Stimulated activated CD4-positive, alpha-beta T cell treated with anti-CD3 and anti-CD28 coated beads, TNF-alpha, amount 100 ng/mL, for 1 hour (primary cell): ENCODE results near the gene NT5DC4.
A peak's percentile ranks its signal among the peaks of the same experiment; 100 is the strongest.

Experiments used
- DNase-seq, 3 donors: peaks; one replicate each; pipeline ENCODE4 v3.0.0-alpha.2; 2020; ENCODE audit warnings: low read depth in 3 of 3, low spot score in 1 of 3

The NT5DC4 gene

DNA sequence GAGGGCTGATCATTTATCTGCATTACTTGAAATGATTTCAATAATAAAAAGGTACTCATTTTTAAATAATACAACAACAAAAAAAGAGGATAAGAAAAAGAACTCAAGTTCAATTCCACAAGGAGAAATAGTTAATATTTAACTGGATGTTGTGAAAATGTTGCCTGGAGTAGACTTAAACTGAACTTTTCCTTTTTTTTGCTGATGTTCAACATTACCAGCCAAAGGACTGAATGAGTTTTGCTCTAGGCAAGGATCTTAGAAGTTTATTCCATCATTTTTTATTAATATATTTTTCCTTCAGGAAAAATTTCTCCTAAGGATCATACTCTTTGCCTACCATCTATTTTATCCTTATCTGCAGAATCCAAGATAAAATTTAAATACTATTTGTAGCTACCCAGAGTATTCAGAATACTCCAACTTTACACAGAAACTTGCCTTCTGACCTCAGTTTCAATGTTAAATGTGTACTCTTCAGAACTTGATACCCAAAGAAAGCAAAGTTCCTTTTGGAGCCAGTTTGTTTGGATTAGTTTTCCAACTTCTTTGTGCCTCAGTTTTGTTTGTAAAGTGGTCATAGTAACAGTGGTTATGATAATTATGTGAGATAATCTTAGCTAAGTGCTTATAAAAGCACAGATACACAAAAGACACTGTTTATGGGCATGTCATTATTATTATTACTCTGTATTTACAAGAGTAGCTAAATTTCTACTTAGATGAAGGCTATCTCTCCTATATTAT lies 30.8 kb downstream of the NT5DC4 start:
- DNase-seq = no peak

- DNase-seq = no peak
Observed at GRCh38 chr2:112752667-112753066, 31.8 kb downstream of the NT5DC4 start.

- no peak for DNase-seq
Observed at GRCh38 chr2:112754564-112754963, 33.7 kb downstream of the NT5DC4 start.

- DNase-seq = no peak
Observed at GRCh38 chr2:112755444-112755843, 34.6 kb downstream of the NT5DC4 start.

DNA sequence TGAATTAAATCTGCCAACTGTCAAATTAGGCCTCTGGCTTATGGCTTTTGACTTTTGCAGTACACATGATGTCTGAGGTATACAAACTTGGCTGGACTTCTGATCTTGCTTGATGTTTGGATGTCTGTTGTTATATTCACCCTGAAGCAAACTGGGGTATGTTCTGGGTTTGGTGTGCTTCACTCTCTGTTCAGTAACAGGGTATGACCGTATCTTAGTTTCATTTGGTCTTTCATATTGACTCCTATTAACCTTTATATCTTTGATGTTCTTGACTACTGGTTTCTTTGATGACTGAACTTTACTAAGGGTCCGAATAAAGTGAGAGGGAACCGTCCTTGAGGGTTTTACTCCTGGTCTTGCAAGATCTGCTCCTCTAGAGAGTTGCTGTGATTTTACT lies 35.4 kb downstream of the NT5DC4 start:
- DNase-seq = no peak

DNA sequence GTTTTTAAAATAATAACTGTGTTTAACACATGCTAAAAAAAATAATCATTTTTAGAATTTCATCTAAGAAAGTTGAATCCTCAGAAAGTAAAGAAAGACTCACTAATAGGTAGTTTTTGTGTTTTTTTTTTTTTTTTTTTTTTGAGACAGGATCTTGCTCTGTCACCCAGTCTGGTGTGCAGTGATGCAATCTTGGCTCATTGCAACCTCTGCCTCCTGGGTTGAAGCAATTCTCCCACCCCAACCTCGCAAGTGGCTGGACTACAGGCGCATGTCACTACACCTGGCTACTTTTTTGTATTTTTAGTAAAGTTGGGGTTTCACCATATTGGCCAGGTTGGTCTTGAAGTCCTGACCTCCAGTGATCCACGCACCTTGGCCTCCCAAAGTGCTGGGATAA lies 36.4 kb downstream of the NT5DC4 start:
- no peak for DNase-seq

- no peak for DNase-seq
Observed at GRCh38 chr2:112758711-112759110, 37.9 kb downstream of the NT5DC4 start.

GRCh38 chr2:112760149-112760548 lies 39.3 kb downstream of the NT5DC4 start:
- no peak for DNase-seq

GRCh38 chr2:112762276-112762675 lies 41.5 kb downstream of the NT5DC4 start:
- DNase-seq = no peak

DNA sequence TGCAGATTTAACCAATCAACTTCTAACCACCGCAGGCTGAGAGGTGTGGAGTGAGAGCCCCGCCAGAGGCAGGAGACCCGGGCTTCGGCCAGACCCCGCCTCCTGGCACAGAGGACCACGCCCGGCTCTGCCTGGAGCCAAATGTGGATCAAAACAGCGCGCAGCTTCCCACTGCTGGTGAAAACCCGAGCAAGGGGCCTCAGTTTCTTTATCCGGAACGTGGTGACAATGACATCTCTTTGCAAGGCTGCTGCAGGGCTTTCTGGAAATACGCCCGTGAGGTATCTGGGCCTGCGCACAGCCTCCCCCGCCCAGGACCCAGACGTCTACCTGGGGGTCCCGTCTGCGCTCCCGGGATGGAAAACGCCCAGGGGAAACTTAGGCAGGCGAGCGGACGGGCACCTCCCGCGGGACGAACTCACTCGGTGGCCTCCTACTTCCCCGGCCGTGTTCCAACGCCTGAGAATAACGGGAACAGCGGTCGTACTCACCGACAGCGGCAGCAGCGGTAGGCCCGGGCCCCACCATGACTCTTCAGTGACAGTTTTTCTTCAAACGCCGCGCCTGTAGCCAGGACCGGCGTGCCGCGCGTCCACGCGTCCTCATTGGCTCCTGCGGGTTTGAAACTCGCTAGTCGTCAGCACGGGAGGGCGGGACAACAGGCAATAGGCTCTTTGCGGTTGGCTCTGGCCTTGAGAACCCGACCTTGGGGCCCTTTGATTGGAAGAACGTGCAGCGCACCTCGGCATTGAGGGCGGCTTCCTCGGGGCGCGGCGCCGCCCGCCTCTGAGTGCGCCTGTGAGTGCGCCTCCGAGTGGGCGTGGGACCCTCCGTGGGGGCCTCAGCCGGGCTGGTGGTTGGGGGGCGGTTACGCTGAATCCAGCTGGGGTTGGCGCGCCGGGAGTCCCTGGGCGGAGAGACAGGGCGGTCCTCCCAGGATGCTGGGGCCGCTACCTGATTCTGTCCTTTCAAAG lies 43.5 kb downstream of the NT5DC4 start, which contains the start of gene CKAP2L:
TSS of gene CKAP2L (minus strand) at position 539 of the 974 bp plus-strand sequence. CDS start at position 528, 11 bp downstream.
- DNase-seq = peak; percentile 82 to 85 (median 83)

DNA sequence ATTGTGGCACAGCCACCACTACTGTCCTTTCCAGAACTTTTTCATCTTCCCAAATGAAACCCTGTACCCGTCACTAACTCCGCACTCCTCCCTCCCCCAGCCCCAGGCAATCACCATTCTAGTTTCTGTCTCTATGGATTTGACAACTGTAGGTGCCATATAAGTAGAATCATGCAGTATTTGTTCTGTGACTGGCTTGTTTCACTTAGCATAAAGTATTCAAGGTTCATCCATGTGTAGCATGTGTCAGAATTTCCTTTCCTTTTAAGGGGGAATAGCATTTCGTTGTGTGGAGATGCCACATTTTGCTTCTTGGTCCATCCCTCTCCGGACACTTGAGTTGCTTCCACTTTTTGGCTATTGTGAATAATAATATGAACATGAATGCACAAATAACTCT lies 44.4 kb downstream of the NT5DC4 start:
- DNase-seq = no peak

GRCh38 chr2:112767693-112768330 lies 47.0 kb downstream of the NT5DC4 start:
- no peak for DNase-seq

- no peak for DNase-seq
Observed at GRCh38 chr2:112768432-112768831, 47.6 kb downstream of the NT5DC4 start.

DNA sequence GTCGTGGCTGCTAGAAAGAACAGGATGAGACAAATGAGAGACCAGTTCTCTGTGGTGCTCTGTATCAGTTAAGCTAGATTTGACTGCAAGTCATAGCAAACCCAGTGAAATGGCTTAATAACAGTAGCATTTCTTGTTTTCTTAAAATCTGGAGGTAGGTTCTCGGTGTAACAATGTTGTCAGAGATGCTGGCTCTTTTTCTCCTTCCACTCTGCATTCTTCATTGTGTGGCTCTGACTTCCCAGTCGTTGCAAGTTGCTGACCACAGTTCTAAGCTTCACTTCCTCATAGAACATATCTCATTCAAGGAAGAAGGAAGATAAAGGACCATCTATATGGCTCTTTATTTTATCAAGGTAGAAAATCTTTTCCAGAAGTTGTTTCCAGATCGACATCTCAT lies 51.5 kb downstream of the NT5DC4 start:
- DNase-seq = no peak

- no peak for DNase-seq
Observed at GRCh38 chr2:112772911-112773475, 52.2 kb downstream of the NT5DC4 start.

DNA sequence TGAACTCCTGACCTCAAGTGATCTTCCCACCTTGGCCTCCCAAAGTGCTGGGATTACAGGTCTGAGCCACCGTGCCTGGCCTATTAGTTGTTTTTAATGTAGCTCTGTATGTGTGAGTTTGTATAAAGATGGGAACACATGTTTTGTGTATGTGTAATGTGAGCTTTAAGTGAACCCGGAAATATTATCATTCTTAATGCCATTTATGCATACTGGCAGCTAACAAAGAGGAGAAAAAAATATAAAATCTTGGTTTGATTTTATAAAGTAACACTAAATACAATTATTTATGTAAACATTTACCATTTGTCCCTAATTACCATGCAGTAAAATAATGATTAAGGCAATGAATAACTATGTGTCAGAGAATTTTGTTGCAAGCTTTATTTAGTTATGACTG lies 52.7 kb downstream of the NT5DC4 start:
- DNase-seq = no peak

- DNase-seq = no peak
Observed at GRCh38 chr2:112774536-112775285, 53.9 kb downstream of the NT5DC4 start.

DNA sequence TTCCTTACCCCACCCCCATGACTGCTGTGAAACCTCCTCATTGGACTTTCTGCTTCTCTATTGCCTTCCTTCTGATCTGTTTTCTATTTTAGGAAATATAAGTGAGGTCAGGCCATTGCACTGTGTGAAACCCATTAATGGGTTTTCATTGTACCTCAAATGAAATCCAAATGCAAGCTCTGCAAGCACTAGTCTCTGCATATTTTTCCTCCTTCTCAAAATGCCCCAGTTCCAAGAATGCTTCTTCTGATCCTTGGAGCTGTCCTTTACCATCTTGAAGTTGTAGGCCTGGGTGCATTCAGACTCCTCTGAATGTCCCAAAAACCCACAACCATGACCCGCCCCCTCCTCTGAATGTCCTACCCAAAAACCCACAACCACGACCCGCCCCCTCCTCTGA lies 55.3 kb downstream of the NT5DC4 start:
- no peak for DNase-seq

DNA sequence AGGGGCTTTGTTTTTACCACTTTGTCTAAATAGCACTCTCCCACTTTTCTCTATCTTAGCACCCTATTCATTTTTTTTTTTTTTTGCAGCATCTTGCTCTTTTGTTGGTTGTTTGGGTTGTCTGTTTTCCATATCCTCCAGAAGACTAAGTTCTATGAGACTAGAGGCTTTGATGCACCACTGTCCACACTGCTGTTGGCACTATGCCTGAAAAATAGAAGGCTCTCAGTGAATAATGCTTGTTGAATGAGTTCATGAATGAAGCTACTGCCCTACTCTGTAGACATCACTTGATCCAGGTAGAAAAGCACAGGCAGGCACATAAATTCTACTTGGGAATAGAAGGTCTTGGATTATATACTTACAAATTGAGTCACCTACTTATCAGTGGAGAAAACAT lies 56.2 kb downstream of the NT5DC4 start:
- DNase-seq = no peak

- no peak for DNase-seq
Observed at GRCh38 chr2:112779598-112779997, 58.8 kb downstream of the NT5DC4 start.
